ENCODE results near the gene CXCR3. TPM values are rescaled to one million over a fixed set of nuclear protein-coding genes. Genes with fewer than 3 reads are reported as not detected.

The CXCR3 gene
- total RNA-seq, 2 donors from 2014 or later: 2.3 to 2.7 TPM

DNA sequence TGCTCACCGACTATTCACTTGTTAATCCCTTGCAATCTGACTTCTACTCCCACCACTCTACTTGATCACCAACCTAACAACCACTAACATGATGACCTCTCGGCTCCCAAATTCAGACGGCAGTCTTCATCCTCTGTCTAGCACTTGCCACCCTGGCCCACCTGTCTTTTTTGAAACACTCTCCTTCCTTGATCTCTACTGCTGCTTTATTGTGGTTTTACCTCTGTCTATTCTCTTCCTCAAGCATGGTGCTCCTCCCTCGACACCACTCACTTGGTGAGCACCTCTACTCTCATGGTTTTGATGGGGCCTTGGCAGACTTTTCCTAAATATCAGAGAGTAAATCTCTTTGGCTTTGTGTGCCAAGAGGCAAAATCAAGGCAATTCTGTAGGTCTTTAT, 21.7 kb upstream of the CXCR3 start:
- DNase-seq (no peak), ATAC-seq (no peak)
- intact Hi-C loops (cut with DNase I, micrococcal nuclease): no loop called here

DNA sequence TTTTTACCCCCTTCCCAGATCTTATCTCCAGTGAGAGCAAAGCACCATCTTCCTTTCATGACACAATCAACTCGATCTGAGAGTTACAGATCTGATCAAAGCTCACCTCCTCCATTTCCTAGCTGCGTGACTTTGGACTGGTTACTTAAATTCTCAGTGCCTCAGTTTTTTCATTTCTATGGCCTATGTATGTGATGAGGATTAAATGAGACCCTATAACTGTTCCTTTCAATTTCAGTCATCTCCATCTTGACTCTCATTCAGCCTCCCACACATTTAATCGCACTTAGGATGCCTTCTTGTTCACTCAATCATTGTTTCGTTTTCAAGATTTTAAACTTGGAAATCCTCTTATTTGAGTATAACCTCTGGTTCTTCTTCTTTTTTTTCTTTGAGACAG, 20.1 kb upstream of the CXCR3 start:
- DNase-seq (no peak), ATAC-seq (no peak)
- intact Hi-C loops (cut with DNase I, micrococcal nuclease): no loop called here

DNA sequence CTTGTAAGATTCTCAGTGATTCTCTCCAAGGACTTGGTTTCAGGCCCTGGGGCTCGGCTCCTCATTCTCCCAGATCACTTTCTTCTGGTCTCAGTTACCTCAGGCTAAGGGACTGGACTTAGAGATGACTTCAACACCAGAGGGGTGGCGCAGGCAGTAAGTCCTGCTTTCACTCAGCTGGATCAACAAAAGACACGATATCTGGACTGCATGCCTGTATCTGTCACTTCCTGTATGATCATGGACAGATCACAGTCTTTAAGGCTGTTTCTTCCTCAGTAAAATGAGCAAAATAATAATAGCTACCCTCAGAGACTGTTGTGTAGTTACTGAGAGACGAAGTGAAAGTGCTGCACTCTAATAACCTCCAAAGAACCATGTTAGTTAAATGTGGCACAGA, 19.5 kb upstream of the CXCR3 start:
- ATAC-seq (peak; percentile 49), DNase-seq (no peak)
- intact Hi-C loops (cut with DNase I, micrococcal nuclease): no loop called here

DNA sequence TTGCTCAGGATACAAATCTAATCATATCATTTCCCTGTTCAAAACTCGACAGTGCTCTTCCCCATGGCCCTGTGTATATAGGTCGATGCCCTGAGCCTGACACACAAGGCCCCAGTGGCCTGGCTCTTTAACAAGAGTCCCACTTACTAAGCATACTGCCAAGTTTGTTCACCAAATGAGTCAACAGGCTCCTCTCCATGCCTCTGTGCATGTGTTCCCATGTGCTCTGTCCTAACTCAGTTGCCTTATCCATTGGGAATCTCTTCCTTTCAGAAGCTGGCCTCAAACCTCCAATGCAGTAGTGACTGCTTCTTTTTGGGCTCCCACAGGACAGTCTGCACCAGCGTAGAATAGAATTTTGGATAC, 18.9 kb upstream of the CXCR3 start:
- DNase-seq: no peak
- ATAC-seq: peak; percentile 19
- intact Hi-C loops (cut with DNase I, micrococcal nuclease): no loop called here

DNA sequence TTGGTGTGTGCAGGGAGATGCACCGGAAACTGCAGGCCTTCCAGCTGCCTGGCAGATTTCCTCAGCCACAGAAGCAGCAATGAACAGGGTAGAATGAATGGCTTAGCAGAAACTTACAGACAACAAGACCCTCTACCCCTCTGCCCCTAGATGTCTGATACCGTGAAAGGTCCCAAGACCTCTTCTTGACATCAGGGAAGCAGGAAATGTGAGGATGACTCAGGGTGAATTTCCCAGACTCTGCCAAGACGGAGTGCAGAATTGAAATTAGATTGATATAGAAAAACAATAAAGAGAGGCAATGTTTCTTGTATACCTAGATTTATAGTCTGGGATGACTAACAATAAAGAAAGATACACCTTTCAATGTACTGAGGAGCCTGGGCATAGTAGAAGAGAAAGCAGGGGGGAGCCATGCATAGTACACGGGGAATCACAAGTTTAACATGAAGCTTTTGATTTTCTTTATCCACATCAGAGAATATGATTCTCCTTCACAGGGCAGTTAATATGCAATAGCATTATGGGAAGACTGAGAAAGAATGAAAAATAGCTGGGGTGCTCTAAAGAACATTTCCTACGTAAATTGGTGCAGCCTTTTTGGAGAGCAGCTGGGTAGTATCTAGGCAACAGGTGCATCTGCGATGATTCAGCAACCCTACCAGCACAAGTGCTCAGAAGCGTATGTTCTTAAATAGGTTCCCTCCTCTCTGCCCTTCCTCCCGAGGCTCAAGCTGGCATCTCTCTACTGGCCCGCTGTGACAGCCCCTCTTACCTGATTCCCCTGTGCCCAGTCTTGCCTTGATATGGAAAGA, 18.3 kb upstream of the CXCR3 start:
- no peak for DNase-seq
- intact Hi-C loops (cut with DNase I, micrococcal nuclease): no loop called here
- peak; percentile 49 for ATAC-seq

DNA sequence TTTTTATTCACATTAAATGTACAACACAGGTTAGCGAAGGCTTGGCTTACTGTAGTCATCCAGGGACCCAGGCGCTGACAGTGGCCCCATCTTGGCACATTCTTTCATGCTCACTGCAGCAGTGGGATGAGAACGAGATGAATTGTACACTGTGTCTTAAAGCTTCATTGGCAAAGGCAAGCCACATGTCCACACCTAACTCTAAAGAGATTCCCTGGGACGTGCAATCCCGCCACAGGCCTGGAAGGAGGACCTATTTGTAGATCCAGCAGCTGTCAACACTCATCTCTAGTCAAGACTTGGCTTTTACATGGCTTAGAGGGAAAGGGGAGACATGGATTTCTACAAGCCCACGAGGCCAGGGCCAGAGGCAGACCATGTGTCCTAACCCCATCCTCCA, 16.1 kb upstream of the CXCR3 start:
- ATAC-seq (no peak), DNase-seq (no peak)
- intact Hi-C loops (cut with DNase I, micrococcal nuclease): no loop called here

DNA sequence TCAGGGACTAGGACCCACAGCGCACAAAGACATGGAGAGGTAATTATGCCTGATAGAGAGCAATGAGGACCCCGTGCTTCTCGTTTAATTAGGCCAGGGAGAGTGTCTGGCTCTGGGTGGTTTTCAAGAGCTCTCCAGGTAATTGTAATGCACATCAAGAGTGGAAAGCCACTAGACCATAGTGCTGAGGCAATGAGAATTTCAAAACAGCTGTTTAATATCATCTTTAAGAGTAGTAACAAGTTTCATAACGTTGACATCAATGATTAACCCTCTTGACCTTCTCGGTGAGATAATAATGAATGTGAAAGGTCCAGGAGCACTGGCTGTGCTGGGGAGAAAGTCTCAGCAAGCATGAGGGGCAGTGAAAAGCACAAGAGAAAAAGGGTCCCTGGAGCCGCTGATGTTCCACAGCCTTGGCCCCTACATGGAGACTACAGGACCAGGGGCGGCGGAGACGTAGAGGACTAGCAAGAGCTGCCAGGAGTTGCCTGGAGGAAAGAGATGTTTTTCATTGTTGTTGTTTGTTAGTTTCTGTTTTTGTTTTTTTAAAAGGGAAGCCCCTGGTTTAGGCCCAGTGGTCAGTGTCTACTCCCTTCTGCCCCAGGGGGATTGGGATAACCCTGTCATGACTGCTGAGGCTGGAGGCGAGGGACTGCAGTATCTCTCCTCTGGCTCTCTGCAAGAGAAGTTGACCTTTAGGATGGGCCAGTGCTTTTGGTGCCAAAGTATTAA, 14.8 kb upstream of the CXCR3 start:
- DNase-seq (no peak), ATAC-seq (peak; percentile 22)
- intact Hi-C loops (cut with DNase I, micrococcal nuclease): no loop called here

DNA sequence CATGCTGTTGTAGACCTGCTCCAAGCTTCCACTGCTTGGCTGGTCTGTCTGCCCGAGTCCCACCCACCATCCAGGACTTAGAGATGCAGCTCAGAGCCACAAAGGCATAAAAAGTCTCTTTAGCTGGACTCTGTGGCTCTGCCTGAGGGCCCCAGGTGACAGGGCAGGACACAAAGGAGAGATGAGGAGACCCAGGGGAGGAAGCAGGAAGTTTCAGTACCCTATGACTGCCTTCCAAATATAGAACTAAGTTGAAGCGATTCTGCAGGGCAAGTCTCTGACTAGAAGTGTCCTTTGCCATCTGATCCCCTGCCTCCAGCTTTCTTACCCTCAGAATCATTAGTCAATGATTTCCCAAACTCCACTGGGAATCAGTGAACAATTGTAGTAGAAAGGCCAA, 11.2 kb upstream of the CXCR3 start:
- intact Hi-C loops (cut with DNase I, micrococcal nuclease): no loop called here
- ATAC-seq: no peak

DNA sequence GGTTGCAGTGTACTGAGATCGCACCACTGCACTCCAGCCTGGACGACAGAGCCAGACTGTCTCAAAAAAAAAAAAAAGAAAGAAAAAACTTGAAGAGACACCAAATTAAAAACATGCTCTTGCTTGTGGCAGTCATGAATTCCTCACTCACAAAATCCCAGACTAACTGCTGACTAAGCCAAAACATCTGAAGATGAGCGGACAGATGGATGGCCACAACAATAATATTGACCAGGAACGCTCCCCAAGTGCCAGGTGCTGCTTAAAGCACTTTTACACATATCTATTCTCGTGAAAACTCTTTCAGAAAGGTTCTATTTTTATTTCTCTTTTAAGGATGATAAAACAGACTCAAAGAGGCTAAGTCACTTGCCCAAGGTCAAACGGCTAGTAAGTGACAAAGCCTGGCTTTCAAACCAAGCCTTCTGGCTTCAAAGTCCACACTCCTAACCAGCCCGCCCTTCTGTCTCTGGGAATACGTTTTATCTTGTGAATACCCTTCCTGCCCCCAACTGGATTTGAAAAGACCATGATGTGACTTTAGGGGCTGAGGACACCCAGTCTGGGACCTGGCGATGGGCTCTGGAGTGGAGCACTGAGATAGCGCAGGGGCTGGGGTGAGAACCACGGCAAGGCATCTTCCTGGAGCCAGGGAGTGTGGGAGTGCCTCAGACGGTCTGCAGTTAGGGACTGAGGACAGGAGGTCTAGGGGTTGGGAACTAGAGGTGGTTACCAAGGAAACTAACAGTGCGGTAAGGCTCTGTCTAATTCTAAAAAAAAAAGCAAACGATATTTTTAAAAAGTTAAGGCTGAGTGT, 9.5 kb upstream of the CXCR3 start:
- intact Hi-C loops (cut with DNase I, micrococcal nuclease): no loop called here
- ATAC-seq (peak; percentile 27), DNase-seq (no peak)

More for the DNA sequence above, 11.2 kb upstream of the CXCR3 start:
- DNase-seq: no peak

DNA sequence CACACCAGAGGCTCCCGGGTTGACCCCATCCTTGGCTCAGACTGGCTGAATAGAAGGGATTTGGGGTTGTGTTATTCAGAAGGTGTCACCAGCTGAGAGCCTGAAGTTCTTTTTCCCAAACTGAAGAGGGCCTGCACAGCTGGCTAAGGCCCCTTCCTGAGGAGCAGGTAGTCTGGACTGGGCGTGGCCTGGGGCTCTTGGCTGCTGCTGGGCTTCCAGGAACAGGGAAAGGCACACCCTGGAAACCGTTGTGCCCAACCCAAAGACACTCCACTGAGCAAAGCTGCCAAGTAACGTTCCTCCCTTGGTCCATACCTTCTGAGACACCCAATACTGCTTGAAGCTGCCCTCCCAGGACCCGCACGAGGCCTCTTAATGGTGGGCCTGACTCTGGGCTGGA, 8.3 kb upstream of the CXCR3 start:
- intact Hi-C loops (cut with DNase I, micrococcal nuclease): no loop called here
- ATAC-seq: peak; percentile 58
- DNase-seq: peak; percentile 66 to 80

DNA sequence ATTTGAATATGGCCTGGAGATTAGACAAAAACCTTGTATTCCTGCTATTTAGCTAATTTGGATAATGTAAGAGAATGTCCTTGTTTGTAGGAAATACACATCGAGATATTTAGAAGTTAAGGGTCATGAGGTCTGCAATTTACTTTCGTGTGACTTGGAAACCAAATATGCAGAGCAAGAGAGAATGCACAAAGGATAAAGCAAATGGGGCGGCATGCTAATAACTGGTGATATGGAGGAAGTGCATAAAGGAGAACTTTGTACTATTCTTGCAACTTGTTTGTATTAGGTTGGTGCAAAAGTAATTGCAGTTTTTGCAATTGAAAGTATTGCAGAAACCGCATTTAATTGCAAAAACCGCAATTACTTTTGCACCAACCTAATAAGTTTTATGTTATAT, 7.2 kb upstream of the CXCR3 start:
- DNase-seq: no peak
- intact Hi-C loops (cut with DNase I, micrococcal nuclease): no loop called here
- ATAC-seq: no peak

DNA sequence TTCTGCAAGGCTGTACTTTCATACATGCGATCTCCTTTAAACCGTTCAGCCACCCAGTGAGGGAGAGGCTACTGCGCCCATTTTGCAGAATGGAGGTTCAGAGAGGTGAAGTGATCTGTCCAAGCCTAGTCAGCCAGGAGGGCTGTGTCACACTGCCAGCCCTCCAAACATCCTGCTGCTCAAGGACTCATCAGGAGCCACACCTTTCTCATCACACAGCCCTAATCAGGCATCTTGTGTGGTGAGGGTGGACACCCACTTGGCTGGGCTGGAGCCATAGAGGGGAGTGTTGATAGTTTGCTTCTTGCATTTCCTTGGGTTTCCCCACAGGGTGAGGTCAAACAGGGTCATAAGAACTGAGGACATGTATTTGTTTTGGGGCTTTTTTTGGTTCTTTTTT, 5.4 kb upstream of the CXCR3 start:
- ATAC-seq (peak; percentile 15), DNase-seq (peak in 1 of 2 donors; percentile 37)
- intact Hi-C loops (cut with DNase I, micrococcal nuclease): no loop called here

DNA sequence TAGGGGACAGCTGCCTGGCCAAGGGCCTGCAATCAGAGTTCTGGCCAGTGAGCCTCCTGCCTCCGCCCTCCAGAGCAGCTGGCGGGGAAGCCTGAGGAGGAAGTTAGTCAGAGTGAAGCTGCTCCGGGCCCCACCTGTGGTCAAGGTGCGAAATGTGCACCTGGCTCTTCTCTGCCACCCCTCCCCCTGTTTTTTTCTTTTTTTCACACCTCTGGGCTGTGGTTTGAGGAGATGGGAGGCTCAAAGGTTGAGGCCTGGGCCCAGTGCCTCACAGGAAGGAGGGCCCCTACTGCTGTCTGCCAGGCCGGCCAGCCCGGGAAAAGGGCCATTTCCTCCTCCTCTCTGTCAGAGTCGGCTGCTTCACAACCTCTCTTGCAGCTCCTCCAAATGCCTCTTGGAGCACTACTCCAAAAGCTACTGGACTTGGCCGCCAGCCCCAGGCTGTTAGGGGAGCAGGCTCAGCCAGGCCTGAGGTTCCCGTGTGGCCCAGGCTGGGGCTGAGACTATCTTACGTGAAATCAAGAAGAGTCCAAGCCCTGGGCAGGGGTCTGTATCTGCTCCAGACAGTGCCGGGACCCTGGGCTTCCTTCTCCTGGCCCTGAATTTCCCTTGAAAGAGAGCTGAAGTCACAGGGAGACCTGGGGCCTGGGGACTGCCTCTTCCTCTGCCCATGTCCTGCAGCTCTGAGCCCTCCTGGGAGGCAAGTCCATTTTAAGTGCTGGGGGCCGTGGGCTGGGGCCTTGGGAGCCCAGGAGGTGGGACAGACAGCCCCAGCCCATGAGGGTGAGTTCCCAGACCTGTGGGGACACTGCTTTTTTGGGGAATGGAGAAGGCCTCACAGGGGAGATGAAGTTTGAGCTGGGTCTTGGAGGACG, 4.5 kb upstream of the CXCR3 start:
- intact Hi-C loops (cut with DNase I, micrococcal nuclease): no loop called here
- peak; percentile 79 for ATAC-seq
- DNase-seq: peak; percentile 80 to 88

DNA sequence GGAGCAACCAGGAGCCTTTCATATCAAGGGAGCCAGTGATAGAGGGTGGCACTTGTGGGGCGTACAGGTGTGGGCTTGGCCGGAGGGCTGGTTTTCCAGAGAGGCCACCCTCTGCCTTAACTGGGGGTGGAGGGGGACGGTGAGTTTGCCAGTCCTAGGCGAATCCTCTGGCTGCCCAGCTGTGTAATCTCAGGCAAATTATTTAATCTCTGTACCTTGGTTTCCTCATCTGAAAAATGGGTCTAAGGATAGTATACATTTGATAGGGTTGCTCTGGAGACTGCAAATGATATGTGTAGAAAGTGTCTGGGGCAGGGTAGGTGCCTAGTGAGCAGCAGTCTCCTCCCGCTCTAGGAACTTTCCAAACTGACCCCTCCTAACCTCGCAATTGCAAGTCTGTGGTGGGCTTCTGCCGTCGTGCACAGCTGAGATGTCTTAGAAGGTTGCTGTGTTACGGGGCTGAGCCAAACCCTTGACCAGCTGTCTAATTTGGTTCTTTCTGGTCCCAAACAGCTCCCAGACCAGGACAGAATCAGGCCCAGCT, 3.8 kb upstream of the CXCR3 start:
- ATAC-seq (no peak), DNase-seq (no peak)
- intact Hi-C loops (cut with DNase I, micrococcal nuclease): no loop called here

DNA sequence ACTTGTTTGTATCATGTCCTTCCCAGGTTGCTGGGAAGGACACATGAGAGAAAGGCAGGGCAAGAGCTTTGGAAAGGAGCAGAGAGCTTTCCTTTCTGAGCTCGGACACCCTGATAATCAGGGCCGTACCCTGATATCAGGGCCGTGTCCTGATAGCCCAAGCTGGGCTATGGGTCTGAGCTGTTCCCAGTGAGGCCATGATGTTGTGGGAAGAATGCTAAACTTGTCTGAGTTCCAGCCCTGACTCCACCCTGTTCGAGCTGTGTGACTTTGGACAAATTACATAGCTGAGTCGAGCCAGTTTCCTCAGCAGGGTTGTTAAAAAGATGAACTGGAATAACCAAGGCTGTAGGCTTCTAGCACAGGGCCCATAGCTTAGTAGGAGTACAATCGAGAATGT, 3.3 kb upstream of the CXCR3 start:
- peak; percentile 30 for ATAC-seq
- intact Hi-C loops (cut with DNase I, micrococcal nuclease): no loop called here
- DNase-seq: peak in 1 of 2 donors; percentile 32

DNA sequence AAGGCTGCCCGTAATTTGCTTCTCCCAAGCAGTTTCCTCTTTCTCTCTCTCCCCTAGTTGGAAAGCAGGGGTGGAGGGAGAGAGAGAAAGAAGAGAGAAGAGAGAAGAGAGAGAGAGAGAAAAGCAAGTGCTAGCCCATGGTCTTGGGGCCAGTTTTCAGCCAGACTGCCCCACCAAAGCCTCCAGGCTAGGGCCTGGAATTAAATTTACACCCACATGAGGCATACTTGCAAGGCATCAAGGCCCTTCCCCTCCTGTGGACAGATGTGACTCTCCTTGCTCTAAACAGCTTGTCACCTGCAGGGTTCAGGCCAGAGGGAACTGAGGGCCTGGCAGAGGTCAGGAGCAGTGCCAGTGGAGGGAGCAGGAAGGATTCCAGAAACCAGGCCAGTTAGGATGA, 1.7 kb upstream of the CXCR3 start:
- ATAC-seq: no peak
- intact Hi-C loops (cut with DNase I, micrococcal nuclease): no loop called here
- DNase-seq: no peak

DNA sequence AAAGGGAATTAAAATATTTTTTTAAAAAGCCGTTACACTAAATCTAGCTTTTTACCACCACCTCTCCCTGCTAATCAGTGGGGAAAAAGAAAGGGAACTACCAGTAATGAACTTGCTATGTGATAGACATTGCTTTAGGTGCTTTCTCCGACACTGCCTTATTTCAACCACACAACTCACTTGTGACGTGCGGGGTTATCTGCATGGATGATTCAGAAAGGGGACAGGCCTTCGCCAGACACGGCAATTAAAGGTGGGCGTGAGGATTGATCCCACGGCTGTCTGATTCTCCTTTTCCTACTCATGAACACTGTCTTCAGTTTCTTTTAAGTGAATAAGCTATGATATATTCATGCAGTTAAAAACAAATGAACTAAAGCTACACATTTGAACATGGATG, 882 bp upstream of the CXCR3 start:
- intact Hi-C loops (cut with DNase I, micrococcal nuclease): no loop called here
- DNase-seq: no peak
- no peak for ATAC-seq

DNA sequence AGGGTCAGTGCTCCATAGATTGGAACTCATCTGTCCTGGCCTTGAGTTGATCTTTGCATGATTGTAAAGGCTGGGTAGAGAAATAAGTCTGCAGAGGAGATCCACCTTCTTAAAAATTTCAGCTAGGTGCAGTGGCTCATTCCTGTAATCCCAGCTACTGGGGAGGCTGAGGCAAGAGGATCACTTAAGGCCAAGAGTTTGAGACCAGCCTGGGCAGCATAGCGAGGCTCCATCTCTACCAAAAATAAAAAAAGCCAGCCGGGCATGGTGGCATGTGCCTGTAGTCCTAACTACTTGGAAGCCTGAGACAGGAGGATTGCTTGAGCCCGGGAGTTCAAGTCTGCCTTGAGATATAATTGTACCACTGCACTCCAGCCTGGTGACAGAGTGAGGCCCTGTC, 476 bp upstream of the CXCR3 start:
- ATAC-seq (no peak), DNase-seq (no peak)
- intact Hi-C loops (cut with DNase I, micrococcal nuclease): no loop called here

DNA sequence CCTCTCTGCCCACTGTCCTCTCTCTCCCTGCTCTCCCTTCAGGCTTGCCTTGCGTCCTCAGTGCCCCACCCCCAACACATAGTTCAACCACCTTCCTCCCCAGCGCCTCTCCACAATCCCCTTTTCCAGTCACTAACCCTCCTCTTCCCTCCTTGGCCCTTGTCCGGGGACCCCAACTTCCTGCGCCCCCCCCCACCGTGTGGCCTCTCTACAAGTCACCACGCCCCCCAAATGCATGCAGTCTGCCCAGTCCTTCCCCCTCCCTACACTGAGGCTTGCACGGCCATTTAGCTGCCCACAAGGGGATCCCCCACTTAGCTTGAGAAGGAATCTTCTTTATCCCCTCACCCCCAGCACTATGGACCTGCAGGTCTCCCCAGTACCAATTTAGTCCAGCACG, 569 bp downstream of the CXCR3 start:
- DNase-seq (peak in 1 of 2 donors; percentile 35), ATAC-seq (peak; percentile 18)
- intact Hi-C loops (cut with DNase I, micrococcal nuclease): no loop called here

Measured in left colon (tissue), 2 donors.